Thyroid gland (tissue), 4 donors: ENCODE results near the gene SH3RF3.

Experiments
- CTCF ChIP-seq, 6 experiments: fragments of 200-600 bp in 3 of 6; fragments of 450-650 bp in 3 of 6; sonication (generic) in 3 of 6; IDR thresholded peaks; one replicate each; pipeline ENCODE4 v1.5.1; 2016 to 2019; ENCODE audit warnings: antibody characterized with exemption in 6 of 6, mild to moderate bottlenecking in 2 of 6, inconsistent platforms in 1 of 6, moderate library complexity in 1 of 6
- POLR2A ChIP-seq, 2 donors: fragments of 450-650 bp; IDR thresholded peaks; one replicate each; pipeline ENCODE4 v1.6.1; 2017; ENCODE audit warnings: antibody characterized with exemption in 2 of 2, mild to moderate bottlenecking in 2 of 2, moderate library complexity in 1 of 2

DNA sequence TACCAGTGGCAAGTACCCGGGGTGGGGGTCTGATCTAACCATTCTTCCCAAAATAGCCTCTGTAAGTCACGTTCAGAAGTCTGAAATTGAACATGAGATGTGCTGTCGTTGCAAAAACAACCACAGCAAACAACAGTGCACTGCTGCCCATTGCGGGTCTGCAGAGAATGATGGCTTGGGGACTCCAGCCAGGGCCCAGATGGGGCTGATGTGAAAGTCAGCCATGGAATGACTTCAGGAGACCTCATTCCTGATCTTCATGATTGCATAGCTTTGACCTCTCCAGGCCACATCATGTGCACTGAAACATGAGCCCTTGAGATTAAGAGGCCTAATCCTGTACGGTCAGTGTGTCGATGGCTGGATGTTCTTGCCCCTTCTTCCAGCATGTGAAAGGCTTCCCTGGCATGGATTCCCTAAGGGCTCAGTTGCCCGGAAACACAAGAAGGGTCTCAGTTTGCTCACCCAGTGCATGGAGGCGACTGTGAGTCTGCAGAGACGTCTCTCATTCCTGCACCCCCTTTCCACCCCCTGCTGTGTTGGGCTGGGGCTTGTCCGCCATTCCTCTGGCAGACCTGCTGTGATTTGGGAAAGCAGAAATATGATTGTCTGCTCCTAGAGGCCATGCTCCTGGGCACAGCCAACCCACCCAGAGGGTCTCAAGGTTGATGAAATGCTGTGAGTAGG, 293.2 kb downstream of the SH3RF3 start:
- TF ChIP-seq CTCF (IDR thresholded peaks at IDR 0.05) (no peak), POLR2A (IDR thresholded peaks at IDR 0.05) (no peak)
